Middle frontal gyrus (tissue), 1 donor: ENCODE data around the gene BBS9.
"Not testable (repeated sequence)": the region's sequence is repeated elsewhere in the genome, so short reads cannot be mapped to it uniquely, and the experiment has no call there.

Source experiments
- DNase-seq: peaks from one replicate; pipeline ENCODE4 v3.0.0-alpha.2; 2015; ENCODE audit warnings: low spot score; ENCODE audit errors: extremely low spot score

Gene BBS9

GRCh38 chr7:33487998-33488682 lies 358.8 kb downstream of the BBS9 start:
- no peak for DNase-seq

- DNase-seq: no peak
Measured at GRCh38 chr7:33494474-33494873, 365.1 kb downstream of the BBS9 start.

- no peak for DNase-seq
Measured at GRCh38 chr7:33495207-33495606, 365.8 kb downstream of the BBS9 start.

- DNase-seq: no peak
Measured at GRCh38 chr7:33497051-33497450, 367.7 kb downstream of the BBS9 start.

- no peak for DNase-seq
Measured at GRCh38 chr7:33500703-33501701, 371.6 kb downstream of the BBS9 start.

- DNase-seq: no peak
Measured at GRCh38 chr7:33503014-33503413, 373.6 kb downstream of the BBS9 start.

- no peak for DNase-seq
Measured at GRCh38 chr7:33503736-33504135, 374.4 kb downstream of the BBS9 start.

GRCh38 chr7:33504266-33504665 lies 374.9 kb downstream of the BBS9 start:
- no peak for DNase-seq

GRCh38 chr7:33509206-33509605 lies 379.8 kb downstream of the BBS9 start:
- no peak for DNase-seq

- DNase-seq: no peak
Measured at GRCh38 chr7:33511778-33512177, 382.4 kb downstream of the BBS9 start.

- DNase-seq: no peak
Measured at GRCh38 chr7:33516568-33516967, 387.2 kb downstream of the BBS9 start.

GRCh38 chr7:33517191-33517590 lies 387.8 kb downstream of the BBS9 start:
- DNase-seq: no peak

- not testable (repeated sequence) for DNase-seq
Measured at GRCh38 chr7:33527008-33527407, 397.6 kb downstream of the BBS9 start.

- not testable (repeated sequence) for DNase-seq
Measured at GRCh38 chr7:33527613-33528012, 398.2 kb downstream of the BBS9 start.

- DNase-seq: no peak
Measured at GRCh38 chr7:33529070-33529469, 399.7 kb downstream of the BBS9 start.

GRCh38 chr7:33530664-33531063 lies 401.3 kb downstream of the BBS9 start:
- DNase-seq: no peak

- DNase-seq: no peak
Measured at GRCh38 chr7:33531888-33532287, 402.5 kb downstream of the BBS9 start.

- no peak for DNase-seq
Measured at GRCh38 chr7:33534833-33535232, 405.5 kb downstream of the BBS9 start.

- DNase-seq: no peak
Measured at GRCh38 chr7:33535989-33536388, 406.6 kb downstream of the BBS9 start.

GRCh38 chr7:33536398-33537103 lies 407.2 kb downstream of the BBS9 start:
- no peak for DNase-seq

GRCh38 chr7:33537104-33537477 lies 407.7 kb downstream of the BBS9 start:
- DNase-seq: no peak

GRCh38 chr7:33539198-33539597 lies 409.8 kb downstream of the BBS9 start:
- DNase-seq: no peak
